SK-N-SH treated with all-trans-retinoic acid at 6 μM for 48 hours (cell line): ENCODE measurements around the gene OR6K2.

Experiments
- ATAC-seq: fragments of 200-7000 bp; cut with Tn5 transposase; 3 replicates; pipeline ENCODE4 v1.9.1; 2020; ENCODE audit warnings: mild to moderate bottlenecking, moderate library complexity
- ARNTL ChIP-seq: fragments of 450-650 bp; formaldehyde crosslinking; IDR thresholded peaks from 2 replicates; pipeline ENCODE4 v1.5.0; 2020; ENCODE audit warnings: low read depth, mild to moderate bottlenecking, moderate library complexity, borderline replicate concordance
- BACH2 ChIP-seq: fragments of 250-450 bp; sonication (Bioruptor Pico); IDR thresholded peaks from 2 replicates; pipeline ENCODE4 v1.9.0; 2021; ENCODE audit warnings: mild to moderate bottlenecking, borderline replicate concordance
- CREB5 ChIP-seq: fragments of 250-450 bp; sonication (Bioruptor Pico); IDR thresholded peaks from 2 replicates; pipeline ENCODE4 v1.5.1; 2020; ENCODE audit warnings: low read depth, mild to moderate bottlenecking, moderate library complexity
- CSDC2 ChIP-seq: fragments of 250-450 bp; sonication (Bioruptor Pico); IDR thresholded peaks from 2 replicates; pipeline ENCODE4 v1.5.0; 2020; ENCODE audit warnings: mild to moderate bottlenecking, moderate library complexity
- CSRNP3 ChIP-seq: fragments of 250-450 bp; sonication (Bioruptor Pico); IDR thresholded peaks from 2 replicates; pipeline ENCODE4 v1.5.1; 2021; ENCODE audit warnings: mild to moderate bottlenecking, moderate library complexity
- ESRRG ChIP-seq: fragments of 250-450 bp; sonication (Bioruptor Pico); IDR thresholded peaks from 2 replicates; pipeline ENCODE4 v1.6.1; 2021; ENCODE audit warnings: mild to moderate bottlenecking
- GLIS3 ChIP-seq: fragments of 250-450 bp; sonication (Bioruptor Pico); IDR thresholded peaks from 2 replicates; pipeline ENCODE4 v1.5.0; 2020; ENCODE audit warnings: mild to moderate bottlenecking, moderate library complexity
- ISL1 ChIP-seq: fragments of 250-450 bp; sonication (Bioruptor Pico); IDR thresholded peaks from 2 replicates; pipeline ENCODE4 v2.1.2; 2022; ENCODE audit warnings: mild to moderate bottlenecking, moderate library complexity
- OSR1 ChIP-seq: fragments of 250-450 bp; sonication (Bioruptor Pico); IDR thresholded peaks from 2 replicates; pipeline ENCODE4 v1.8.0; 2022; ENCODE audit warnings: moderate library complexity, mild to moderate bottlenecking, inconsistent platforms
- PATZ1 ChIP-seq: fragments of 250-450 bp; sonication (Bioruptor Pico); IDR thresholded peaks from 2 replicates; pipeline ENCODE4 v1.8.0; 2020; ENCODE audit warnings: mild to moderate bottlenecking, moderate library complexity, borderline replicate concordance
- POU6F1 ChIP-seq: fragments of 250-450 bp; sonication (Bioruptor Pico); IDR thresholded peaks from 2 replicates; pipeline ENCODE4 v1.8.0; 2021; ENCODE audit warnings: low read depth, mild to moderate bottlenecking, moderate library complexity, borderline replicate concordance
- PPARA ChIP-seq: fragments of 250-450 bp; sonication (Bioruptor Pico); IDR thresholded peaks from 2 replicates; pipeline ENCODE4 v1.5.0; 2020; ENCODE audit warnings: mild to moderate bottlenecking, borderline replicate concordance
- RARB ChIP-seq: fragments of 250-450 bp; sonication (Bioruptor Pico); IDR thresholded peaks from 2 replicates; pipeline ENCODE4 v1.8.0; 2021; ENCODE audit warnings: mild to moderate bottlenecking, moderate library complexity
- SNAI2 ChIP-seq: fragments of 250-450 bp; sonication (Bioruptor Pico); IDR thresholded peaks from 2 replicates; pipeline ENCODE4 v1.5.0; 2020; ENCODE audit warnings: mild to moderate bottlenecking, moderate library complexity
- TOX ChIP-seq: fragments of 250-450 bp; sonication (Bioruptor Pico); IDR thresholded peaks from 2 replicates; pipeline ENCODE4 v1.8.0; 2021; ENCODE audit warnings: mild to moderate bottlenecking, moderate library complexity, borderline replicate concordance
- TSHZ2 ChIP-seq: fragments of 250-450 bp; sonication (Bioruptor Pico); IDR thresholded peaks from 2 replicates; pipeline ENCODE4 v1.5.0; 2020; ENCODE audit warnings: mild to moderate bottlenecking, moderate library complexity
- ZC3H10 ChIP-seq: fragments of 250-450 bp; sonication (Bioruptor Pico); IDR thresholded peaks from 2 replicates; pipeline ENCODE4 v1.5.1; 2021; ENCODE audit warnings: mild to moderate bottlenecking, moderate library complexity
- ZFP30 ChIP-seq: fragments of 450-650 bp; formaldehyde crosslinking; IDR thresholded peaks from 2 replicates; pipeline ENCODE4 v1.5.0; 2022; ENCODE audit warnings: mild to moderate bottlenecking, moderate library complexity
- ZNF565 ChIP-seq: fragments of 450-650 bp; formaldehyde crosslinking; conservative IDR thresholded peaks from 2 replicates; pipeline ENCODE4 v1.5.0; 2020; ENCODE audit warnings: low read depth, mild to moderate bottlenecking, moderate library complexity
- ZNF70 ChIP-seq: fragments of 450-650 bp; formaldehyde crosslinking; IDR thresholded peaks from 2 replicates; pipeline ENCODE4 v1.5.0; 2020; ENCODE audit warnings: mild to moderate bottlenecking, moderate library complexity
- ZNF8 ChIP-seq: fragments of 450-650 bp; formaldehyde crosslinking; IDR thresholded peaks from 2 replicates; pipeline ENCODE4 v1.5.0; 2020; ENCODE audit warnings: mild to moderate bottlenecking, moderate library complexity

Gene OR6K2

GRCh38 chr1:158681606-158682005 is 18.8 kb downstream of the OR6K2 start:
- TF ChIP-seq CREB5 (CRISPR knock-in tag) (no peak), PATZ1 (no peak), ESRRG (CRISPR knock-in tag) (no peak), ZNF565 (CRISPR knock-in tag) (no peak), POU6F1 (CRISPR knock-in tag) (no peak), ISL1 (CRISPR knock-in tag) (no peak), ARNTL (CRISPR knock-in tag) (no peak), SNAI2 (no peak), BACH2 (CRISPR knock-in tag) (no peak), ZC3H10 (CRISPR knock-in tag) (no peak), ZFP30 (CRISPR knock-in tag) (no peak), TOX (CRISPR knock-in tag) (no peak), PPARA (no peak), ZNF8 (CRISPR knock-in tag) (no peak), CSRNP3 (no peak), CSDC2 (CRISPR knock-in tag) (no peak), RARB (CRISPR knock-in tag) (no peak), ZNF70 (CRISPR knock-in tag) (no peak), GLIS3 (CRISPR knock-in tag) (no peak), OSR1 (CRISPR knock-in tag) (no peak)
- ATAC-seq = no peak

- no peak for ATAC-seq
- TF ChIP-seq CREB5 (CRISPR knock-in tag) (no peak), TSHZ2 (CRISPR knock-in tag) (no peak), GLIS3 (CRISPR knock-in tag) (no peak), ZNF8 (CRISPR knock-in tag) (no peak), ZNF70 (CRISPR knock-in tag) (no peak), SNAI2 (no peak), ZNF565 (CRISPR knock-in tag) (no peak), PATZ1 (no peak), ZC3H10 (CRISPR knock-in tag) (no peak)
Measured at GRCh38 chr1:158679289-158679688, 21.2 kb downstream of the OR6K2 start.
